ENCODE results near the gene MTR.
A peak's percentile ranks its signal among the peaks of the same experiment; 100 is the strongest.

The MTR gene

GRCh38 chr1:236913371-236914037, 118.4 kb downstream of the MTR start:
- H3K27me3 ChIP-seq (replicated peaks; ENCODE audit: control insufficient read depth, insufficient read depth, low read length) = no peaks in the 10 kb centered on the region
- no peak overlapping the region for H3K9ac ChIP-seq (ENCODE audit: low read length)
- no peak overlapping the region for H3K4me3 ChIP-seq (ENCODE audit: low read length)
- H3K4me1 ChIP-seq (ENCODE audit: control insufficient read depth, insufficient read depth, low read length) = no peaks in the 10 kb centered on the region
- peak; percentile 5 for DNase-seq (ENCODE audit: low read depth)
- H3K9me3 ChIP-seq (ENCODE audit: control insufficient read depth, low read length) = peaks cover 17% of the 10 kb centered on the region
- peaks cover 7% of the 10 kb centered on the region for H3K36me3 ChIP-seq (ENCODE audit: control insufficient read depth, insufficient read depth, low read length, severe bottlenecking)

- DNase-seq (ENCODE audit: low read depth) = no peak
Observed at GRCh38 chr1:236914375-236914774, 119.3 kb downstream of the MTR start.

GRCh38 chr1:236916131-236916800, 121.2 kb downstream of the MTR start:
- Histone ChIP-seq H3K27me3 (replicated peaks; ENCODE audit: control insufficient read depth, insufficient read depth, low read length) (no peaks in the 10 kb centered on the region), H3K9me3 (ENCODE audit: control insufficient read depth, low read length) (peaks cover 13% of the 10 kb centered on the region), H3K4me1 (ENCODE audit: control insufficient read depth, insufficient read depth, low read length) (no peaks in the 10 kb centered on the region), H3K4me3 (ENCODE audit: low read length) (no peak overlapping the region), H3K9ac (ENCODE audit: low read length) (no peak overlapping the region), H3K36me3 (ENCODE audit: control insufficient read depth, insufficient read depth, low read length, severe bottlenecking) (peaks cover 10% of the 10 kb centered on the region)
- DNase-seq (ENCODE audit: low read depth) = no peak

More at GRCh38 chr1:236914375-236914774, 119.3 kb downstream of the MTR start:
- Histone ChIP-seq H3K9ac (ENCODE audit: low read length) (no peak overlapping the region), H3K4me1 (ENCODE audit: control insufficient read depth, insufficient read depth, low read length) (no peaks in the 10 kb centered on the region), H3K36me3 (ENCODE audit: control insufficient read depth, insufficient read depth, low read length, severe bottlenecking) (peaks cover 10% of the 10 kb centered on the region), H3K27me3 (replicated peaks; ENCODE audit: control insufficient read depth, insufficient read depth, low read length) (no peaks in the 10 kb centered on the region), H3K4me3 (ENCODE audit: low read length) (no peak overlapping the region), H3K9me3 (ENCODE audit: control insufficient read depth, low read length) (peaks cover 14% of the 10 kb centered on the region)

DNA sequence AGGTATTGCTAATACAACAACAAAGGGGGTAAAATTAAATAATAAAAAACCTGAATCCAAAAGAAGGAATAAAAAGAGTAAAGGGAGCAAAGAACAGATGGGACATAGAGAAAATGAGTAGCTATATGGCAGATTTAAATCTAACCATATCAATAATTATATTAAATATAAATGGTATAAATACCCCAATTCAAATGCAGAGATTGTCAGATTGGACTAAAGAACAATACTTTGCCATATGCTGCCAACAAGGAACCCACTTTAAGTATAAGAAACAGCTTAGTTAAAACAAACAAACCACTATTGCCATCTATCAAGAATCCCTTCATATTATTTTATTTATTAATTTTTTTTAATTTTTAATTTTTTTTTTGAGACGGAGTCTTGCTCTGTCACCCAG, 122.4 kb downstream of the MTR start:
- Histone ChIP-seq H3K27me3 (replicated peaks; ENCODE audit: control insufficient read depth, insufficient read depth, low read length) (no peaks in the 10 kb centered on the region), H3K4me3 (ENCODE audit: low read length) (no peak overlapping the region), H3K9ac (ENCODE audit: low read length) (no peak overlapping the region), H3K9me3 (ENCODE audit: control insufficient read depth, low read length) (peaks cover 13% of the 10 kb centered on the region), H3K36me3 (ENCODE audit: control insufficient read depth, insufficient read depth, low read length, severe bottlenecking) (peaks cover 10% of the 10 kb centered on the region), H3K4me1 (ENCODE audit: control insufficient read depth, insufficient read depth, low read length) (no peaks in the 10 kb centered on the region)
- DNase-seq (ENCODE audit: low read depth) = no peak

- Histone ChIP-seq H3K27me3 (replicated peaks; ENCODE audit: control insufficient read depth, insufficient read depth, low read length) (no peaks in the 10 kb centered on the region), H3K9me3 (ENCODE audit: control insufficient read depth, low read length) (peaks cover 13% of the 10 kb centered on the region), H3K9ac (ENCODE audit: low read length) (no peak overlapping the region), H3K36me3 (ENCODE audit: control insufficient read depth, insufficient read depth, low read length, severe bottlenecking) (peaks cover 8% of the 10 kb centered on the region), H3K4me3 (ENCODE audit: low read length) (no peak overlapping the region), H3K4me1 (ENCODE audit: control insufficient read depth, insufficient read depth, low read length) (no peaks in the 10 kb centered on the region)
- no peak for DNase-seq (ENCODE audit: low read depth)
Observed at GRCh38 chr1:236920286-236920894, 125.3 kb downstream of the MTR start.

DNA sequence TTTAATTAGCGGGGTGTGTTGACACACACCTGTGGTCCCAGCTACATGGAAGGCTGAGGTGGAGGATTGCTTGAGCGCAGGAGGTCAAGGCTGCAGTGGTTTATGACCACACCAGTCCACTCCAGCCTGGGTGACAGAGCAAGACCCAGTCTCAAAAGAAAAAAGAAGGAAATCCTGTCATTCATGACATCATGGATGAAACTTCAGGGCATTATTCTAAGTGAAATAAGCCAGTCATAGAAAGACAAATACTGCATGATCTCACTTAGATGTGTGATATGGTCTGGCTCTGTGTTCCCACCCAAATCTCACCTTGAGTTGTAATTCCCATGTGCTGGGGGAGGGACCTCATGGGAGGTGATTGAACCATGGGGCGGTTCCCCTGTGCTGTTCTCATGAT, 126.5 kb downstream of the MTR start:
- no peak for DNase-seq (ENCODE audit: low read depth)
- Histone ChIP-seq H3K9ac (ENCODE audit: low read length) (no peak overlapping the region), H3K4me1 (ENCODE audit: control insufficient read depth, insufficient read depth, low read length) (no peaks in the 10 kb centered on the region)

GRCh38 chr1:236922190-236922589, 127.1 kb downstream of the MTR start:
- Histone ChIP-seq H3K27me3 (replicated peaks; ENCODE audit: control insufficient read depth, insufficient read depth, low read length) (no peaks in the 10 kb centered on the region), H3K4me1 (ENCODE audit: control insufficient read depth, insufficient read depth, low read length) (no peaks in the 10 kb centered on the region), H3K4me3 (ENCODE audit: low read length) (no peak overlapping the region), H3K36me3 (ENCODE audit: control insufficient read depth, insufficient read depth, low read length, severe bottlenecking) (peaks cover 3% of the 10 kb centered on the region), H3K9ac (ENCODE audit: low read length) (no peak overlapping the region), H3K9me3 (ENCODE audit: control insufficient read depth, low read length) (peaks cover 3% of the 10 kb centered on the region)
- DNase-seq (ENCODE audit: low read depth) = no peak

More for the DNA sequence above, 126.5 kb downstream of the MTR start:
- Histone ChIP-seq H3K36me3 (ENCODE audit: control insufficient read depth, insufficient read depth, low read length, severe bottlenecking) (peaks cover 5% of the 10 kb centered on the region), H3K9me3 (ENCODE audit: control insufficient read depth, low read length) (peaks cover 8% of the 10 kb centered on the region), H3K4me3 (ENCODE audit: low read length) (no peak overlapping the region), H3K27me3 (replicated peaks; ENCODE audit: control insufficient read depth, insufficient read depth, low read length) (no peaks in the 10 kb centered on the region)

GRCh38 chr1:236925386-236925785, 130.3 kb downstream of the MTR start:
- Histone ChIP-seq H3K4me1 (ENCODE audit: control insufficient read depth, insufficient read depth, low read length) (no peaks in the 10 kb centered on the region), H3K4me3 (ENCODE audit: low read length) (no peak overlapping the region), H3K36me3 (ENCODE audit: control insufficient read depth, insufficient read depth, low read length, severe bottlenecking) (no peaks in the 10 kb centered on the region), H3K27me3 (replicated peaks; ENCODE audit: control insufficient read depth, insufficient read depth, low read length) (no peaks in the 10 kb centered on the region), H3K9me3 (ENCODE audit: control insufficient read depth, low read length) (no peaks in the 10 kb centered on the region), H3K9ac (ENCODE audit: low read length) (no peak overlapping the region)
- DNase-seq (ENCODE audit: low read depth) = no peak

GRCh38 chr1:236930503-236930902, 135.4 kb downstream of the MTR start:
- Histone ChIP-seq H3K9ac (ENCODE audit: low read length) (no peak overlapping the region), H3K9me3 (ENCODE audit: control insufficient read depth, low read length) (no peaks in the 10 kb centered on the region), H3K4me3 (ENCODE audit: low read length) (no peak overlapping the region), H3K36me3 (ENCODE audit: control insufficient read depth, insufficient read depth, low read length, severe bottlenecking) (no peaks in the 10 kb centered on the region), H3K27me3 (replicated peaks; ENCODE audit: control insufficient read depth, insufficient read depth, low read length) (no peaks in the 10 kb centered on the region), H3K4me1 (ENCODE audit: control insufficient read depth, insufficient read depth, low read length) (no peaks in the 10 kb centered on the region)
- no peak for DNase-seq (ENCODE audit: low read depth)

DNA sequence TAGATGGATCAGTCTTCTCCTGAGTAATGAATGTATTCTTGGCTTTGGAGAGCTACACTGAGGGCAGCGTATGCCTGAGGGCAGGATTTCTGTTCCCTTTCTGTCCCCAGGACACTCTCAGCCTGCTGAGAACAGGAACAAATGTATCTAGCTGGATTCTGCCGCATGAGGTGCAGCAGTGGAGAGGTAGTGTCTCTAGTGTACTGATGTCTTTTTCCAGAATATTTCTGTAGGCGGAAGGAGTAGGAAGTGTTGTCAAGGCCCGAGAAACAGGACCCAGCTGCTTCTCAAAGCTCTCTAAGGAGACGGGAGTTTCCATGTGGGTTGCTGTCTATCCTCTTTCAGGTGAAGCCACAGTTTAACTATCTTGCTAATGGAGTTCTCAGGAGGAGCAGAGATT, 143.7 kb downstream of the MTR start:
- Histone ChIP-seq H3K9me3 (ENCODE audit: control insufficient read depth, low read length) (no peaks in the 10 kb centered on the region), H3K36me3 (ENCODE audit: control insufficient read depth, insufficient read depth, low read length, severe bottlenecking) (no peaks in the 10 kb centered on the region), H3K4me1 (ENCODE audit: control insufficient read depth, insufficient read depth, low read length) (no peaks in the 10 kb centered on the region), H3K9ac (ENCODE audit: low read length) (no peak overlapping the region), H3K4me3 (ENCODE audit: low read length) (no peak overlapping the region), H3K27me3 (replicated peaks; ENCODE audit: control insufficient read depth, insufficient read depth, low read length) (no peaks in the 10 kb centered on the region)
- no peak for DNase-seq (ENCODE audit: low read depth)

DNA sequence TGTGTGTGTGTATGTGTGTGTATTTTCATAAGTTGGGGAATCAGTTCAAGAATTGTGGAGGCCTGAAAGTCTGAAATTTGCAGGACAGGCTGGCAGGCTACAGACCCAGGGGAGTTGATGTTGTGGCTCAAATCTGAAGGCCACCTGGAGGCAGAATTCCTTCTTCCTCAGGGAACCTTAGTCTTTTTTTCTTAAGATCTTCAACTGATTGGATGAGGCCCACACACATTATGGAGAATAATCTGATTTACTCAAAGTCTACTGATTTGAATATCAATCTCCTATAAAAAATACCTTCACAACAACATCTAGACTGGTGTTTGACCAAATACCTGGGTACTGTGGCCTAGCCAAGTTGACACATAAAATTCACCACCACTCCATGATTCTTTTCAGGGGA, 147.3 kb downstream of the MTR start:
- H3K36me3 ChIP-seq (ENCODE audit: control insufficient read depth, insufficient read depth, low read length, severe bottlenecking) = no peaks in the 10 kb centered on the region
- DNase-seq (ENCODE audit: low read depth) = no peak
- no peak overlapping the region for H3K4me3 ChIP-seq (ENCODE audit: low read length)
- H3K9me3 ChIP-seq (ENCODE audit: control insufficient read depth, low read length) = no peaks in the 10 kb centered on the region
- H3K27me3 ChIP-seq (replicated peaks; ENCODE audit: control insufficient read depth, insufficient read depth, low read length) = no peaks in the 10 kb centered on the region
- no peak overlapping the region for H3K9ac ChIP-seq (ENCODE audit: low read length)
- no peaks in the 10 kb centered on the region for H3K4me1 ChIP-seq (ENCODE audit: control insufficient read depth, insufficient read depth, low read length)
